ENCODE data around the gene ELMO1. TPM values are rescaled to one million over a fixed set of nuclear protein-coding genes. Genes with fewer than 3 reads are reported as not detected.
"Not testable (repeated sequence)": the region's sequence is repeated elsewhere in the genome, so short reads cannot be mapped to it uniquely, and the experiment has no call there.

The ELMO1 gene
- total RNA-seq, 2 donors from 2014 or later = 10.9 to 56.0 TPM

DNA sequence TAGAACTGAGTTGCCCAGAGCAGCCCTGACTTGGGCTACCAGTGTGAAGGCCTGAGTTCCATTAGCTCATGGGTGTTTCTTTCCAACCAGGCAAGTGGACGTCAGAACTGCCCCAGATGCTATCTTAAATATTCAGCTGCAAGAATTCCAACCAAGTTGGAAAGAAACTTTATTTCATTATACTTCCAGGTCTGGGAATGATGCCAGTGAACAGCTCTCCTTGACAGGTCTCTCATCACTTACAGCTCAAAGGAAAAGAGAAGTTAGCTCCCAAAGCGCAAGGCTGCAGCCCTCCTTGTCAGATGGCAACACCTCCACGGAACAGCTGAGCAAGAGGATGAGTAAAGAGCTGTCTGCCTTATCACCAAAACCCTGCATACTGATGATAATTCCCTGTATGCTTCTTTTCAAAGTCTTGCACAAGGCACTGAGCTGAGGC, 468.8 kb downstream of the ELMO1 start:
- ATAC-seq = peak; percentile 60
- WGBS, 2 donors = 23 to 25% methylated on average over 3 of the region's 3 CpGs
- H3K36me3 ChIP-seq (replicated peaks in 1 of 2; ENCODE audit: insufficient read depth in 1 of 2, low read depth in 2 of 2) = no peaks in the 10 kb centered on the region
- TF ChIP-seq POLR2A (IDR thresholded peaks at IDR 0.05) = no peak
- TF ChIP-seq, protein P1, sequence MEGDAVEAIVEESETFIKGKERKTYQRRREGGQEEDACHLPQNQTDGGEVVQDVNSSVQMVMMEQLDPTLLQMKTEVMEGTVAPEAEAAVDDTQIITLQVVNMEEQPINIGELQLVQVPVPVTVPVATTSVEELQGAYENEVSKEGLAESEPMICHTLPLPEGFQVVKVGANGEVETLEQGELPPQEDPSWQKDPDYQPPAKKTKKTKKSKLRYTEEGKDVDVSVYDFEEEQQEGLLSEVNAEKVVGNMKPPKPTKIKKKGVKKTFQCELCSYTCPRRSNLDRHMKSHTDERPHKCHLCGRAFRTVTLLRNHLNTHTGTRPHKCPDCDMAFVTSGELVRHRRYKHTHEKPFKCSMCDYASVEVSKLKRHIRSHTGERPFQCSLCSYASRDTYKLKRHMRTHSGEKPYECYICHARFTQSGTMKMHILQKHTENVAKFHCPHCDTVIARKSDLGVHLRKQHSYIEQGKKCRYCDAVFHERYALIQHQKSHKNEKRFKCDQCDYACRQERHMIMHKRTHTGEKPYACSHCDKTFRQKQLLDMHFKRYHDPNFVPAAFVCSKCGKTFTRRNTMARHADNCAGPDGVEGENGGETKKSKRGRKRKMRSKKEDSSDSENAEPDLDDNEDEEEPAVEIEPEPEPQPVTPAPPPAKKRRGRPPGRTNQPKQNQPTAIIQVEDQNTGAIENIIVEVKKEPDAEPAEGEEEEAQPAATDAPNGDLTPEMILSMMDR (IDR thresholded peaks at IDR 0.05) = no peak
- no peak overlapping the region for H3K4me3 ChIP-seq
- H3K27ac ChIP-seq = peak overlapping the region in 2 of 4 donors; percentile 7 to 29
- H3K9me3 ChIP-seq = no peaks in the 10 kb centered on the region
- H3K4me1 ChIP-seq = peaks cover 21% of the 10 kb centered on the region
- intact Hi-C loops (cut with DNase I) = no loop called here
- H3K27me3 ChIP-seq = no peaks in the 10 kb centered on the region
- DNase-seq = peak in 2 of 4 donors; percentile 30 to 31

DNA sequence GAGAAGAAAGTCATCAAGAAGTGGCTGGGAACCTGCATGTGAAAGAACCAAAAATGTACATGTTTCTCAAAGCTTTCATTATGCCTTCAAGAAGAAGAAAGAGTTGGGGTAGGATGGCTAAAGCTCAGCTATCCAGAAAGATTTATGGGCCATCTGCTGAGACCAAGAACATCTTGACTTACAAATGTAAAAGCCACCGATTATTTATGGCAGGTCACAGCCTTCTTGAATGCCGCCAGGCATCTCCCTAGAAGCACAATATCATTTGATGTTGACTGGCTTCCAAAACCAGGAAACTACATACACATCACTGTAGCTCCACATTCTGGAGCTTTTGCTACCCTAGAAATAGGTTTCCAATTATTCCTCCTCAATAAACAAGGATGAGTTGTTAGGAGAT, 470.2 kb downstream of the ELMO1 start:
- H3K4me3 ChIP-seq = no peak overlapping the region
- intact Hi-C loops (cut with DNase I) = no loop called here
- no peak overlapping the region for H3K27ac ChIP-seq
- ATAC-seq = no peak
- 83 to 95% methylated on average over 2 of the region's 2 CpGs for WGBS, 2 donors
- H3K36me3 ChIP-seq (replicated peaks in 1 of 2; ENCODE audit: insufficient read depth in 1 of 2, low read depth in 2 of 2) = no peaks in the 10 kb centered on the region
- H3K9me3 ChIP-seq = no peaks in the 10 kb centered on the region
- DNase-seq = no peak
- no peaks in the 10 kb centered on the region for H3K27me3 ChIP-seq
- H3K4me1 ChIP-seq = peaks cover 21% of the 10 kb centered on the region
- no peak for TF ChIP-seq POLR2A (IDR thresholded peaks at IDR 0.05)
- TF ChIP-seq, protein P1 (IDR thresholded peaks at IDR 0.05) = no peak

DNA sequence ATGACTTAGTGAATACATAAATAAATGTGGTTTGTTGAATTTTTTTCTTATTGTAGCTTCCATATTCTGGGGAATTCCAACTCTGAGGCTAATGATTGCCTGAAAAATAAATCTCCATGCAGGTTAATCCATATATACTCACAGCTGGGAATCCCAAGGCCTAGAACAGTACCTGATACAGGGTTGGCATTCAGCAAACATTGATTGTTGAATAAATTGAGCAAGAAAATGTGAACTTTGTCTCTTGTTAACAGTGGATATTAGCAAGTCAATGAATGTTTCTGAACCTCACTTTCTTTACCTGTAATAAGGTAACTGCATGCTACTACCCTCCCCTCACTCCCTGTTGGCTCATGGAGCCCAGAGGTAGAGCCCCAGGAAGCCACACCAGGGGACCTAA, 470.8 kb downstream of the ELMO1 start:
- H3K36me3 ChIP-seq (replicated peaks in 1 of 2; ENCODE audit: insufficient read depth in 1 of 2, low read depth in 2 of 2) = no peaks in the 10 kb centered on the region
- no peak overlapping the region for H3K27ac ChIP-seq
- peaks cover 21% of the 10 kb centered on the region for H3K4me1 ChIP-seq
- ATAC-seq (no peak), DNase-seq (no peak)
- TF ChIP-seq, protein P1 (IDR thresholded peaks at IDR 0.05) = no peak
- no peak for TF ChIP-seq POLR2A (IDR thresholded peaks at IDR 0.05)
- H3K9me3 ChIP-seq = no peaks in the 10 kb centered on the region
- no peaks in the 10 kb centered on the region for H3K27me3 ChIP-seq
- H3K4me3 ChIP-seq = no peak overlapping the region
- intact Hi-C loops (cut with DNase I) = no loop called here

DNA sequence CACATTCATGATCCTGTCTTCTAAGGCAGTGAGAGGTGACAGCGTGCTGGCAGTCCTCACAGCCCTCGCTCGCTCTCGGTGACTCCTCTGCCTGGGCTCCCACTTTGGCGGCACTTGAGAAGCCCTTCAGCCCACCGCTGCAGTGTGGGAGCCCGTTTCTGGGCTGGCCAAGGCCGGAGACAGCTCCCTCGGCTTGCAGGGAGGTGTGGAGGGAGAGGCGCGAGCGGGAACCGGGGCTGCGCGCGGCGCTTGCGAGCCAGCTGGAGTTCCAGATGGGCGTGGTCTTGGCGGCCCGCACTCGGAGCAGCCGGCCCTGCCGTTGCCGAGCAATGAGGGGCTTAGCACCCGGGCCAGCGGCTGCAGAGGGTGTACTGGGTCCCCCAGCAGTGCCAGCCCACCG, 475.1 kb downstream of the ELMO1 start:
- H3K27me3 ChIP-seq; ATAC-seq; H3K9me3 ChIP-seq; intact Hi-C loops (cut with DNase I); H3K27ac ChIP-seq; DNase-seq; H3K4me3 ChIP-seq; H3K36me3 ChIP-seq (replicated peaks in 1 of 2; ENCODE audit: insufficient read depth in 1 of 2, low read depth in 2 of 2): not testable (repeated sequence)
- 97% methylated on average over 13 to 15 of the region's 28 CpGs for WGBS, 2 donors
- peaks cover 36% of the 10 kb centered on the region for H3K4me1 ChIP-seq

DNA sequence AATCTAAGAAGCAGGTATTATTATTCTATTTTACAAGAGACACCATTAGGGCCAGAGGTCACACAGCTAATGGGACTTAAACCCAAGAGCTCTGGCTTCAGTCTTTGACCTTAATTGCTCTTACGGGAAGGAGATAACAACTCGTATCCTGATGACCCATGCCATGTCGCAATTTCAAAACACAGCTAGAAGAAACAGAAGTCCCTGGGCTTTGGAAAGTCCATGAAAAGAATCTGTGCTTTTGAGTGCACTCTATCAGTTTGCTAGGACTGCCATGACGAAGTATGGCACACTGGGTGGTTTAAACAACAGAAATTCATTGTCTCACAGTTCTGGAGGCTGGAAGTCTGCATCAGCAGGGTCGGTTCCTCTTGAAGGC, 476.5 kb downstream of the ELMO1 start:
- Histone ChIP-seq H3K4me3 (no peak overlapping the region), H3K27ac (peak overlapping the region in 3 of 4 donors; percentile 27 to 61 (median 61)), H3K9me3 (no peaks in the 10 kb centered on the region), H3K4me1 (peaks cover 27% of the 10 kb centered on the region), H3K36me3 (replicated peaks in 1 of 2; ENCODE audit: insufficient read depth in 1 of 2, low read depth in 2 of 2) (no peaks in the 10 kb centered on the region), H3K27me3 (no peaks in the 10 kb centered on the region)
- DNase-seq (no peak), ATAC-seq (peak; percentile 26)
- WGBS, 2 donors = 33 to 46% methylated on average over 5 of the region's 5 CpGs
- intact Hi-C loops (cut with DNase I) = no loop called here
- no peak for TF ChIP-seq POLR2A (IDR thresholded peaks at IDR 0.05)
- TF ChIP-seq, protein P1 (IDR thresholded peaks at IDR 0.05) = no peak

All from body of pancreas (tissue), 4 donors.